ENCODE data around the gene PARP12. TPM values are rescaled to one million over a fixed set of nuclear protein-coding genes. Genes with fewer than 3 reads are reported as not detected.
A peak's percentile ranks its signal among the peaks of the same experiment; 100 is the strongest.

Gene PARP12
- total RNA-seq, 1 donor from 2014 or later: 15.2 TPM

DNA sequence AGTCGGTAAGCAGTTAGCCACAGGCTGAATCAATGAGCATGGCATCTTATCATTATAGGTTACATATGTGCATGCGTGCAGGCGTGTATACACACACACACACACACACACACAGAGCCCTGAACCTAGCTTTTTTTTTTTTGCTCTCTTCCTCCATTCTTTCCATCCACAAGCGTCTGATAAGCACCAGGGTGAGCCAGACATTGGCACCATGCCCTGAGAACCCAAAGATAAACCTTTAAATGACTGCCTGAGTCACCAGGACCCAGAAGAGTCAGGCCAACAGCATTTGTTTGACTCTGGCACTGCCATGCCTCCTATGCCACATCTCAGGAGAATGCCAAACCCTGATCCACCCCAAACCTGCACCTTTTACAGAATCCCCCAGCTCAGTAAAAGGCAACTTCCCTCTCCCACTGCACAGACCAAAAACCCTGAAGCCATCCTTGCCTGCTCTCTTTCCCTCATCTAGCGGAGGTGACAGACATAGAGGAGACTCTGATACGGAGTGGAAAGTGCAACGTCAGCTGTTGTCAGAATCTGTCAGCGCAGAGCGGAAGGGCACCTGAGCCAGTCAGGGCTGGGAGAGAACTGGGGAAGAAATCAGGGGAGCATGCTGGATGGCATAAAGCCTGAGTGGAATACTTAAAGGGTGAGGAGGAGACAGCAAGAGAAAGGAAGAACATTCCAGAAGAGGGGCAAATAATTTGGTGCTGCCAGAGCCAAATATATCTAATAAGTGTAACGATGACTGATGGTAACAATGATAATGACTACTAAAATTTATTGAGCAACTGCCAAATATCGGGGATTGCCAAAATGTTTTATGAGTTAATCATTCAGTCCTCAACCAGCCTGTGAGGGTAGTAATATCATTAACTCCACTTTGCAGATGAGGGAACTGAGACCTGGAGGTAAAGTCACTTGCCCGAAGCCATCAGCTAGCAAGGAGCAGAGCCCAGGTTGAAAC lies 3.2 kb downstream of the PARP12 start:
- ATAC-seq: peak; percentile 27

DNA sequence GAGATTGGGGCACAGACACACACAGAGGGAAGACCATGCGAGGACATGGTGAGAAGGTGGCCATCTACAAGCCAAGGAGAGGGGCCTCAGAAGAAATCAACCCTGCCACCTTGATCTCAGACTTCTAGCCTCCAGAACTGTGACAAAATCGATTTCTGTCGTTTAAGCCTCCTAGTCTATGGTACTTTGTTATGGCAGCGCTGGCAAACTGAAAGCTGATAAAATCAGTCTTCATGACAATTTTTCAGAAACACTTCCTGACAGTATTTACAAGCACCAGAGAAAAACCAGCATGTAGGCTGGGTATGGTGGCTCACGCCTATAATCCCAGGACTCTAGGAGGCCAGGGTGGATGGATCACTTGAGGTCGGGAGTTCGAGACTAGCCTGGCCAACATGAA lies 4.2 kb downstream of the PARP12 start:
- no peak for ATAC-seq

DNA sequence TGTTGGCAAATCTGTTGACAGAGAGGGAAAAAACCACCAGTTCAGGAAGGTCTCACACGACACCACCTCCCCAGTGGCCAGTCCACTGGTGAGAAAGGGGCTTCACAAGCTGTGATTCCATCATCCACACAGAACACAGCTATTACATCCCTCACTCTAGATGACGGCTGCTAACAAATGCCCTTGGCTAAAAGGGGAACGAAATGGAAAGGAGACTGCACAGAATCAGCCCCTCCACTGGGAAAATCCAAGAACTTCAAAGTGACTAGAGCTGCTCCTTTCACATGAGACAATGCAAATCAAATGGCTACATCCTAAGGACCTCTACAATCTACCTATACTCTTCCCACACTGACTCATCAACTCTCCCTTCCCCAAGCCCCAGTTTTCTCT lies 5.6 kb downstream of the PARP12 start:
- no peak for ATAC-seq

DNA sequence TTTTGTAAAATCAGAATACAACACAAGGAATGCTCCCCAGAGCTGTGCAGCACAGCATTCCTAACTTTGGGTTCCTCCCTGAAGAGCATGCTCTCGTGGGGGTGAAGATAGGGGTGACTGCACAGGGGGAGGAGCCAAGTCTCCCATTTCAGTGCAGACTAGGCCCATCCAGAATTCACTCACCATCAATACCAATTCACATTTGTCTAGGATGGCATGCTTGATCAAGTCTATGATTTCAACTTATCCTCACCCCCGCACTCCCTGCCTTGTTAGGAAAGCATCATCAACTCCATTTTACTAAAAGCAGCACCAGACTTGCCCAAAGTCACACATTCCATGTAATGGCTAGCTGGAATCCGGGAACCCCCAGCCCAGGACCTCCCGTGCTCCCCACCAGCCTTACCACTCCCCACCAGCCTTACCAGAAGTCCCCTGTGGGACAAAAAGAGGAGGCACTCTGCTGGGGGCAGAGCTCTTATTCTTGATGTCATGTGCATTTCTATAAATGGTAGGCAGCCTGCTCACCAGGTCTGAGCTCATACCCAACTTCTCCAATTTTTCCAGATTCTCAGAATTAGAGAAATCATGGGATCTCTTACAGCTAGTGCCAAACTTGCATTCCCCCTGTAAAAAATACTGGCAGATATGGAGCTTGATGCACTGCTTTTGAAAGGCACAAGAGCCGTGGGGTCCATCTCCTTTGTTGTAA lies 6.2 kb downstream of the PARP12 start:
- peak; percentile 27 for ATAC-seq

DNA sequence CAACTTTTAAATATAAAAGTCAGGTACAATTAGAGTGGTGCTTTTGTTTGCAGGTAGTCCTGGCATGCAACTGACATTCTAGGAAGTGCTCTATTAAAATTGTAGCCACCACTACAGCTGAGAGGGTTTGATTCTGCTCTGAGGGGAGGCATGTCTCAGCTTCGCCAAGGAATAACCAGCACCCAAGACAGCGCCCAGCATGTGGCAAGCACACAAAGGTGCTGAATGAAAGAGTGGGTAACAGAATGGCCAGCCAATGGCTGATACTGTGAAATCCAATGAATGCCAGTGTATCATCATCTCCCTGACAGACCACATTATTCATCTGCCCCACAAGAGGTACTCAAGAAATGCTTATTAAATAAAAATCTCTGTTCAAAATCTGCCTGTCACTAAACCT lies 6.9 kb downstream of the PARP12 start:
- ATAC-seq: no peak

DNA sequence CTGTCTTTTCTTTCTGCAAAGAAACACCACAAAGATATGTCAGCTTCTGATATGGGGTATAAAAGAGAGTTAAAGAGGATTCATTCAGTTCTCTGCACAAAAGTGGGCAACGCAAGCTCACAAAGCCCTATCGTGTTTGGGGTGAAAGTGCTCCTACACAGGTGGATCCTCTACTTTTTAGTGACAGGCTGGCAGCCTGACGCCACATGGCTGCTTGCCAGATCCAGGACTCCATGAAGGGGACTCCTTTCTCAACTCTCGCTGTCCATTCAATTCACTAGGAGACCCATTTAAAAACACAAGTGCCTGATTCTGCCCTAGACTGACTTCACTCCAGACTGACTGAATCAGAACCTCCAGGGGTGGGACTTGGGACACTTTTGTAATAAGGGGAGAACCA lies 8.0 kb downstream of the PARP12 start:
- ATAC-seq: no peak

DNA sequence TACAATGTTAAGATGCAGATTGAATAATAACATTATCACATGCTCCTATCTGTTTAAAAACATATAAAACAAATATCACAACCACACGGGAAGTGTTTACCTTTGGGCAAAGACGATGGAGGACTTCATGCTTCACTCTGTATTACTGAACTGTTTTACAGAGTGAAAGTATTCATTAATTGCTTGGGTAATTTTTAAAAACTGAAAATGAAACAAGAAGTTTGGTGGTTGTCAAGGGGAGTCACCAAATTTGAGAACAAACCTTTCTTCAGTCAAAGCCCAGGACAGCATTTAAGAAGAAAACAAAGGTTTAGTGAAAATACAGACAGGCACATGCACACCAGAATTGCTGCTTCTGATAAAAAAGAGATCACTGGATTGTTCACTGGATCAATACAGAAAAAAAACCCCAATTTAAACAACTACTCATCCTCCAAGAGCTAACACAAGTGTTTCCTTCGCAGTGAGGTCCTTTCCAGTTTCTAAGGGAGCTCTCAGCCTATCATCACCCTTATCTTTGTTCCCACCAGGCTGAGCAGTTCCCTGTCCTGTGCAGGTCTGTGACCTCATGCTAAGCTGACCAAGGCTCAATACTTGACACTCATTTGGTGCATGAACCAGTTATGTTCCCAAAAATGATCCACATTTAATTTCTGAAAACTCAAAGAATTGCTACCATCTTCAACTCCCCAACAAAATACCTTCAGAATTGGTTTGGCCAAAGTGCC lies 8.8 kb downstream of the PARP12 start:
- ATAC-seq: no peak

DNA sequence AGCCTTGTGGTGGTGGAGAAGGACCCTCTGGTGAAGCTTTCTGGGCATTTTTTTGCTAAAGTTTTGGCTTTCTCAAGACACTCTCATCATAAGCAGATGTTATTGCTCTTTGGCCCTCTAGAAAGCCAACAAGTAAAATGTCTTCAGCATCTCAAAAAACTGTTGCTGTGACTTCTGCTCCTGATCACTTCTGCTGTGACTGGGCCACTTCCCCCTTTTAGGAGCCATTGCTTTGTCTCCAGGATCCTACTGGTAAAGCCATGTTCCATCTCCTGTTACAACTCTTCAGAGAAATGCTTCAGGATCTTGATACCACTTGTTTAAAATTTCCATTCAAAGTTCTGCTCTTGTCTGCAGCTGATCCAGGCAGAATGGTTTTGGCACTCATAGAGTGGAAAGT lies 10.9 kb downstream of the PARP12 start:
- no peak for ATAC-seq

DNA sequence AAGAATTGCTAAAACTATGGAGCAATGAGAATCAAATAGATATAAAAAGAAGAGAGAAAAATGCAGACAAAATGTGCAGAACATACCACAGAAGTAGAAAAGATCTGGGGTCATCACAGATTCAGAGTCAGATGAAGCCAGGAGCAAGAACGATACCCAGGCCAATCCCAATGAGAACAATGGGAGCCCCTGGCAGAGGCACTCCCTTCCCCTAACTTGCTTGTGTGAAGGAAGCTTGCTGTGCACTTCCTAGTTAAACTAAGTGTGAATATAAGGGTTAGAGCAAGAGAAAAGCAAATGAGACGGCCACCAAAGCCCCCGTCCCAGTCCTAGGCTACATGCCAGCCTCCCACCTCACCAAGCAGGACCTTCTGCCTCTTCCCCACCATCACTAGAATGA lies 12.7 kb downstream of the PARP12 start:
- no peak for ATAC-seq

DNA sequence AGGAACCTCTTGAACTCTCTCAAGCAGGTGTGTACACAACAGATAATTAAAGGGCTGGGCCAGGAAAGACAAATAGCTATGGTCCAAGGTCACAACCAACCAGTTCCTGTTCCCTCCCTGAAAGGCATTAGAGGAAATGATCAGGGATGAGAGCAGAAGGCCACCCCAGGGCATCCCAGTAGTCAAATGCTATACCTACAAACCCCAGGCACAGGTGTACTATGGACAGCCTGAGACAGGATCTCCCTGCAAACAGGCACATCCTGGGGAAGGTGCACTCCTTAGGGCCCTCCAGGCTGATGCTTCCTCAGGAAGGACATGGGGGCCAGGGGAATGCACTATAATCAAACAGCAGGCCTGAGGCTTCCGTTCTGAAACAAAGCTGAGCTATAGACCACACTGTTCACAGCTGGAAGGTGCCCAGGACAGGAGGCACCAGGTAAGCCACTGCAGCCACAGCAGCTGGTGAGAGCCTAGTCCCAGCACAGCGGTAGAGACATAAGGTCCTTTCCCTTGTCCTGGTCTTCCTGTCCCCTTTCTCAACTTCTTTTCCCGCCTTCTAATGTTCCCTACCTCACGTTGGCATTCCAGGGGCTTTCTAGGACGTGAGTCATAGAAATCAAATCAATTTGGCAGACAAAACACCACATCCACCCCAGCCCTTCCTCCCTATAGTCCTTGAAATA lies 13.3 kb downstream of the PARP12 start:
- ATAC-seq: peak; percentile 78

DNA sequence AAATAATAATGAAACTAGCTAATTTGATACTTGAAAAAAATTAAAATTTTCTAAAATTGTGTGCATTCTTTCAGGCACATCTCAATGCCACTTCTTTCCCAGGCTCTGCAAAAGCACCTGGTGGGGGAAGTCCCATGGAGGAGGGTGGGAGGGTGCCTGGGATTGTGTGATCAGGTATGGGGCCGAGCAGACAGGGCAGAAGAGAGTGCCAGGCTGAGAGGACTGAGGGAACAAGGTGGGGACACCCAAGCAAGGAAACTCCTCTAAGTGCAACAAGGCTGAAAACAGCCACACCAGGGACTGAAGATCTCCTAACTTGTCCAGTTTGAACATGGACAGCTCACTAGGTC lies 13.8 kb downstream of the PARP12 start:
- no peak for ATAC-seq

DNA sequence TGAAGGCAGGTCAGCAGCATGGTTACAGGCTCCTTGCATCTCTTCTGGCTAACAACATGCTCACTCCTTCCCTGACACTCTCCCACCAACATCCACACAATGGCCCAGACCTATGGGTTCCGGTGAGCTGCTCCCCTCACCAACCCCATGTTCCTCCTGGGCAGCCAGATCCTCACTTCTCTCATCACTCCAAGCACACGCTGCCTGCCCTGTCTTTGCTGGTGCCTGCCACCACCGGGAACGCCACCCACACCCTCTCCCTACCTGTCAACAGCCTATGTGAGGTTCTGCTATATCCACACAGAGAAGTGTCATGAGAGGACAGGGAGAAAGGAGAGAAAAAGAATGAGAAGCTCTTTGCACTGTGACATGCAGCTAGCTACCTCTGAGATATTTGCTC lies 14.6 kb downstream of the PARP12 start:
- no peak for ATAC-seq

DNA sequence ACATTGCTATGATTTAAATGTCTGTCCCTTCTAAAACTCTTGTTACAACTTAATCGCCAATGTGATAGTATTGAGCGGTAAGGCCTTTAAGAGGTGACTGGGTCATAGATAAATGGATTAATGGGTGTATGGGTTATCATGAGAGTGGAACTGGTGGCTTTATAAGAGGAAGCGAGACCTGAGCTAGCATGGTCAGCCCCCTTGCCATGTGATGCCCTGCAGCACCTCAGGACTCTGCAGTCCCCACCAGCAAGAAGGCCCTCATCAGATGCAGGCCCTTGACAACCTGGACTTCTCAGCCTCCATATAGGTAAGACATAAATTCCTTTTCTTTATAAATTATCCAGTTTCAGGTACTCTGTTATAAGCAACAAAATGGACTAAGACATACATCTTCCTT lies 15.6 kb downstream of the PARP12 start:
- no peak for ATAC-seq

DNA sequence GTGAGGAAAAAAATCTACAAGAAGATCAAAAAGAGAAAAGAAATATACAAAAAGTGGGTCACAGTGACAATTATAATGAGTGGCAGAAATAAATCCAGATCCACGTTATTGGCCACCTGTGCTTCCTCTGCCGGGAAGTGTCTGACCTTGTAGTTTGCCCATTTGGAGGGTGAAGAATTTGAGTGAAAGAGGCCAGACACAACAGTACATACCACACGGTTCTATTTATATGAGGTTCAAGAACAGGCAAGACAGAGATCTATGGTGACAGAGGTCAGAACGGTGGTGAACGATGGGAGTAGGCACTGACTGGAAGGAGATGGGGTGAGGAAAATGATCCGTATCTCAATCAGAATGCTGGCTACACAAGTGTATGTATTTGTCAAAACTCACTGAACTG lies 17.1 kb downstream of the PARP12 start:
- ATAC-seq: no peak

DNA sequence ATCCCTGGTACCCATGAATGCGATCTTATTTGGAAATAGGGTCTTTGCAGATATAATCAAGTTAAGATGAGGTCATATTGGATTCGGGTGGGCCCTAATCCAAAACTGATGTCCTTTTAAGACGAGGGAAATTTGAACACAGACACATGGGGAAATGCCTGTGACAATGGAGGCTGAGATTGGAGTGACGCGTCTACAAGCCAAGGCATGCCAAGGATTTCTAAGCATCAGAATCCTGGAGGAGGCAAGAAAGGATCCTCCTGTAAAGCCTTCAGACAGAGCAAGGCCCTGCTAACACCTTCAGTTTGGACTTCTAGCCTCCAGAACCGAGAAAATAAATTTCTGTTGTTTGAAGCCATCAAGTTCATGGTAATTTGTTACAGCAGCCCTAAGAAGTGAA lies 18.5 kb downstream of the PARP12 start:
- ATAC-seq: no peak

DNA sequence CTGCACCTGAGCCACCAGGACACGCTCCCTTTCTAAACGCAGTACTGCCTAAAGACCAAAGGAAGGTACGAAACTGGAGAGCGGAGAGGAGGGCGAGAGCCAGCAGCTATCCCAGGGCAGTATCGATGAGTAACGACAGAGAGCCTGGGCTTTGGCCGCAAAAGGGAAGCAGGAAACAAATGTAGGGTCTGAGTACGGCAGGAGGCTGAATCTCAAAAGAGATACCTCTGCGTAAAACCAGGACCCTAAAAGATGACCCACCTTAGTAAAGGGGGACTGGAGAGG lies 20.4 kb downstream of the PARP12 start:
- no peak for ATAC-seq

DNA sequence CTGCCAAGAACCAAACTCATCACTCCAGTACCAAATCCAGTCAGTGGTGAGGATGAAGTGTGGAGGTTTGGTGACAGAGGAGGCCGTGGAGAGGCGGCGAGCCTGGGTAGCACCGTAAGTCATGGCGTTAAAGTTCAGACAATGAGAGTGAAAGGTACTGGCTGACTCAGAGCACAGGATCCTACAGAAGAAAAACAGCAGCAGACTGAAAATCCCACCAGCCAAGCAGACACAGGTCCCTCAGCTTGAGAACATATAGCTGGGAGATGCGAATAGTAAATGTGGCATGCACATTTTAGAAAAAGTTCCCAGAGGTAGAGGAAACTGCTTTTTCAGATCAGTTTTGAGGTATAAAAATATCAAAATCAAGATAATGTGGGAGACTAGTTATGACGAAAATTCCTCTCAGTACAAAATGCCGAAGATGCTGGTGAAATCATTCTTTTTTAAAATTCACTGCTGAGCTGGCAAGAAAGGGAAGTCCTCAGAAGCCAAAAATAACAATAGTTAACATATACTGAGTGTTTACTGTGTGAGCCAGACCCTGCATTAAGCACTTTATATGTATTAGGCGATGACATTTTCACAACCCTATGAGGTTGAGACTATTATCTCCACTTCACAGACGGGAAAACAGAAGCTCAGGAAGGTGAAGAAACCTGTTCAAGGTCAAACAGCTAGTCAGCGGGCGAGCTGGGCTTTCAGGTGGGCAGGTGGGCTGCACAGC lies 20.9 kb downstream of the PARP12 start:
- no peak for ATAC-seq

DNA sequence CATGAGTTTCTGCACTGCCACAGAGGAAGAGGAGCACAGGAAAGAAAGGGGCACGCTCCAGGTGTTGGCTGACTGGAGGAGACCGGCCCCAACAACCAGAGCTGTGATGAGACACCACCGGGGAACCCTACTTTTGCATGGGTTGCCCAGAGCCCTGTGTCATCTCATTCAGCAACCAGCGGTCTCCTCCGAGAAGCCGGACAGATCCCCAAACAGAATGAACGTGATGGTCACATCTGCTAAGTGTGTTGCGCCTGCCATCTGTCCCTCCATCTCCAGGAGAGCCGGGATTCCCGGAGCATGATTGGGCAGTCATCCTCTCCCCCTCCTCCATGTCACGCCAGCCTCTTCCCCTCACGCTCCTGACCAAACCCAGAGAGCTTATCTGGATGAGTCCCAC lies 22.9 kb downstream of the PARP12 start:
- ATAC-seq: no peak

DNA sequence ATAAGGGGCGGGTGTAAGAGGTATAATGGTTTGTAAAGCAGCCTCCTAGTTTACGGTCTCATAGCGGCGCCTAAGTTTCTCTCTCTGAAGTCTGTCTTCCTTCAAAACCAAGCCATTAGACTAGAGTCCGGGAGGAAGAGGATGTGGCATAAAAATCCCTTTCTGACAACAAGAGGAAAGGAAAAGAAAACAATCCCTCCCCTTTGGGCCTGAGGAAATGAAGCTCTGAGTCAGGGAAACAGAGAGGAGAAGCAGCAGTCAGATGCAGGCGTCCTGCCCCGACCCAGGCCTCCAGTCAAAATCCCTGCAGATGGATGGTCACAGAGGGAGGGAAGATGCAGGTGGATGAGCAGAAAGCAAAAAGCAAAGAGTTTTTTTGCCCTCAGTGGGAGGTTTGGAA lies 23.7 kb downstream of the PARP12 start:
- ATAC-seq: no peak

DNA sequence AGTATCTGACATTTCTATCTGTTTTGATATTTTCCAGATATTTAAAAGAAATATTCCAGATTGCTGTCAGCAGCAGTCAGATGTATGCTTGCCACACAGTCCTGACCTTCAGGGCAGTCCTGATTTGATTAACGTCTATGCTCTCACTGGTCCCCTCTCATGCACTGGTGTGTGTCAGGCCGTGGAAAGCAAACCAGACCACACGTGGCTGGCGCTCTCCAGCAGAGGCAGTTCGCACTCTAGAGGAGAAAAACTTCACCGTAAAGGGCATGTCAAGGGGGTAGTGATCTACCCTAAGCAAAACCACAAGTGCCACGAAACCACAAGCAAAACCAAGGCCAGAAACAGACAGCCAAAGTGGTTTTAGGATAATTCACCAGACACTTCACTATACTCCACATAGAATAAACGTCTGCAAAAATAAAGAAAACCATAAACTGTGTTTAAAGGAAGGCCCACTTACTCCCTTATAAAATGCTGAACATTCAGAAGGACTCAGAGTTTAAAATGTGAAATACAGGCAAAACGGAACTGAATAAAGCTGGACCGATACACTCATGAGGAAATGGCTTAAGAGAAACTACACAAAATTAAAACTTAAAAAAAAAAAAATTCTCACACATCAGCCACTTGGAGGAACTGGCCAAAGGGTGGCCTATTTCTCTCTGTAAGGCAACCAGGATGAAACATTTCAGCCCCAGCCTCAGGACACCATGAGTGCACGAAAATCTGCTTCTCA lies 26.4 kb downstream of the PARP12 start:
- no peak for ATAC-seq

DNA sequence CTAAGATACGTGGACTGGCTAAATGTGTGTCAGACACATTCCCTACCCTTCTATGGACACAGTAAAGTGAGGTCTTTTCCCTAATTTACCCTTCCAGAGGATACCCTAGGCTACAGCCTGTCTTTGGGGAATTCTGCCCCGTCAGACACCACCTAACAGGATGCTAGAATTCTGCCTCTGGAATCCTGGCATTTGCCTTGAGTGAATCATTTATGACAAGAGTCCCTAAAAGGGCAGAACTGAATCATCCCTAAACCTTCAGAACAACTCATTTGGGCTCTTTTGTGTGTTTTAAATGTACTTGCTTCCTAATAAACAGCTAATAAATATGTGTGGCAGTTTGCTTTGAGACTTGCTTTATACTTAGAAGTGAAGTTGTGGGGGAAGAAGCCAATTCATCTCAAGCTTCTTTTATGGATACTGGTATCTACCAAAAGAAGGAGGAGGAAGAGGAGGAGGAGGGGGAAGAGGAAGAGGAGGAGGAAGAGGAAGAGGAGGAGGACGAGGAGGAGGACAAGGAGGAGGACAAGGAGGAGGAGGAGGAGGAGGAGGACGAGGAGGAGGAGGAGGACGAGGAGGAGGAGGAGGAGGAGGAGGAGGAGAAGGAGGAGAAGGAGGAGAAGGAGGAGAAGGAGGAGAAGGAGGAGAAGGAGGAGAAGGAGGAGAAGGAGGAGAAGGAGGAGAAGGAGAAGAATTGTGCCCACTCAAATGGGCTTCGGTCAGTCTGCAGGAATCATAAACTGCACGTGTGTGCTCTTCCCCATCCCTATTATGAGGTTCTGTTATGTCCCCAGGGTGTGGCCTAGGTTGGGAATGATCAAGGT lies 27.1 kb downstream of the PARP12 start:
- no peak for ATAC-seq
